Measurements from ENCODE around the gene MAP4K4. TPM values are rescaled to one million over a fixed set of nuclear protein-coding genes. Genes with fewer than 3 reads are reported as not detected.

Gene MAP4K4
- total and polyA plus RNA-seq, 2 of the 4 experiments (the other 2 are of a cell fraction) = 89.4 to 124 TPM

GRCh38 chr2:101657787-101658186 is 39.7 kb upstream of the MAP4K4 start:
- Histone ChIP-seq H3K4me1 (ENCODE audit: control insufficient read depth, insufficient read depth, low read length) (peaks cover 7% of the 10 kb centered on the region), H2BK20ac (ENCODE audit: low read depth, low read length) (no peak overlapping the region), H3K9ac (ENCODE audit: low read depth, low read length) (no peak overlapping the region), H2BK15ac (ENCODE audit: low read depth, low read length) (no peak overlapping the region), H2AK5ac (ENCODE audit: low read depth, low read length) (no peak overlapping the region), H3K36me3 (ENCODE audit: control insufficient read depth, insufficient read depth, low read length) (no peaks in the 10 kb centered on the region), H3K4me2 (ENCODE audit: low read depth, low read length) (no peak overlapping the region), H4K20me1 (ENCODE audit: insufficient read depth, low read length) (no peaks in the 10 kb centered on the region), H2AK9ac (replicated peaks; ENCODE audit: low read depth, low read length, poor library complexity) (no peak overlapping the region), H3K9me3 (ENCODE audit: control insufficient read depth, insufficient read depth, low read length) (no peaks in the 10 kb centered on the region), H2BK120ac (ENCODE audit: low read depth, low read length) (no peak overlapping the region), H3K27me3 (ENCODE audit: control insufficient read depth, insufficient read depth, low read length) (no peaks in the 10 kb centered on the region), H2AFZ (replicated peaks; ENCODE audit: low read length, poor library complexity) (no peak overlapping the region), H3K9me1 (ENCODE audit: insufficient read depth, low read length) (no peaks in the 10 kb centered on the region; the same call in 1 of the 2 replicates), H4K91ac (ENCODE audit: insufficient read depth, low read depth, low read length) (no peak overlapping the region), H3K56ac (ENCODE audit: extremely low read depth, insufficient read depth, low read length) (no peak overlapping the region), H4K8ac (ENCODE audit: low read depth in 2 of 2, low read length in 2 of 2) (no peak overlapping the region), H3K23ac (ENCODE audit: low read depth, low read length) (no peak overlapping the region), H3K4ac (ENCODE audit: low read depth, low read length) (no peak overlapping the region), H4K5ac (ENCODE audit: low read depth, low read length) (no peak overlapping the region), H3K18ac (ENCODE audit: low read depth, low read length) (no peak overlapping the region), H3K27ac (ENCODE audit: insufficient read depth, low read length) (no peak overlapping the region), H3K79me1 (ENCODE audit: low read depth in 1 of 2, low read length in 2 of 2) (no peaks in the 10 kb centered on the region), H3K4me3 (ENCODE audit: insufficient read depth, low read depth, low read length) (no peak overlapping the region), H3K14ac (replicated peaks; ENCODE audit: low read depth, low read length) (no peak overlapping the region), H2BK5ac (ENCODE audit: low read depth, low read length, poor library complexity, severe bottlenecking) (no peak overlapping the region)
- ATAC-seq (ENCODE audit: low read depth) (no peak), DNase-seq (no peak)
- ChIA-PET POLR2A (ENCODE audit: unreplicated experiment) (no interaction called here), CTCF (no interaction called here)
- intact Hi-C loops (cut with micrococcal nuclease) = no loop called here
- in situ Hi-C loops (cut with MboI; ENCODE audit: low sequenced_read_pairs) = no loop called here
- WGBS, 2 experiments (ENCODE audit: extremely low coverage in 2 of 2, insufficient read length in 1 of 2) = no CpG with 5 or more reads among the region's 6 CpGs
- TF ChIP-seq USF2 (IDR thresholded peaks at IDR 0.05; ENCODE audit: low read depth, low read length) = no peak
- TF ChIP-seq MAFK (IDR thresholded peaks at IDR 0.05; ENCODE audit: low read depth, low read length) = no peak
- no peak for TF ChIP-seq BHLHE40 (IDR thresholded peaks at IDR 0.05; ENCODE audit: low read depth, low read length)
- no peak for TF ChIP-seq MXI1 (IDR thresholded peaks at IDR 0.05; ENCODE audit: borderline replicate concordance, low read depth, low read length)
- TF ChIP-seq RAD21 (IDR thresholded peaks at IDR 0.05; ENCODE audit: low read length) = no peak
- no peak for TF ChIP-seq CEBPB (IDR thresholded peaks at IDR 0.05; ENCODE audit: low read depth, low read length)
- TF ChIP-seq SMC3 (IDR thresholded peaks at IDR 0.05; ENCODE audit: low read depth, low read length) = no peak
- no peak for TF ChIP-seq RCOR1 (IDR thresholded peaks at IDR 0.05; ENCODE audit: insufficient replicate concordance, low read length)
- TF ChIP-seq FOS (IDR thresholded peaks at IDR 0.05; ENCODE audit: low read depth, low read length) = no peak
- TF ChIP-seq RFX5 (IDR thresholded peaks at IDR 0.05; ENCODE audit: low read depth, low read length) = no peak
- TF ChIP-seq MAZ (IDR thresholded peaks at IDR 0.05; ENCODE audit: borderline replicate concordance, low read depth, low read length) = no peak
- TF ChIP-seq CHD1 (IDR thresholded peaks at IDR 0.05; ENCODE audit: low read depth, low read length) = no peak
- TF ChIP-seq, protein P1, sequence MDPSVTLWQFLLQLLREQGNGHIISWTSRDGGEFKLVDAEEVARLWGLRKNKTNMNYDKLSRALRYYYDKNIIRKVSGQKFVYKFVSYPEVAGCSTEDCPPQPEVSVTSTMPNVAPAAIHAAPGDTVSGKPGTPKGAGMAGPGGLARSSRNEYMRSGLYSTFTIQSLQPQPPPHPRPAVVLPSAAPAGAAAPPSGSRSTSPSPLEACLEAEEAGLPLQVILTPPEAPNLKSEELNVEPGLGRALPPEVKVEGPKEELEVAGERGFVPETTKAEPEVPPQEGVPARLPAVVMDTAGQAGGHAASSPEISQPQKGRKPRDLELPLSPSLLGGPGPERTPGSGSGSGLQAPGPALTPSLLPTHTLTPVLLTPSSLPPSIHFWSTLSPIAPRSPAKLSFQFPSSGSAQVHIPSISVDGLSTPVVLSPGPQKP (IDR thresholded peaks at IDR 0.05; ENCODE audit: borderline replicate concordance, low read depth, low read length) = no peak
- TF ChIP-seq, protein P2, sequence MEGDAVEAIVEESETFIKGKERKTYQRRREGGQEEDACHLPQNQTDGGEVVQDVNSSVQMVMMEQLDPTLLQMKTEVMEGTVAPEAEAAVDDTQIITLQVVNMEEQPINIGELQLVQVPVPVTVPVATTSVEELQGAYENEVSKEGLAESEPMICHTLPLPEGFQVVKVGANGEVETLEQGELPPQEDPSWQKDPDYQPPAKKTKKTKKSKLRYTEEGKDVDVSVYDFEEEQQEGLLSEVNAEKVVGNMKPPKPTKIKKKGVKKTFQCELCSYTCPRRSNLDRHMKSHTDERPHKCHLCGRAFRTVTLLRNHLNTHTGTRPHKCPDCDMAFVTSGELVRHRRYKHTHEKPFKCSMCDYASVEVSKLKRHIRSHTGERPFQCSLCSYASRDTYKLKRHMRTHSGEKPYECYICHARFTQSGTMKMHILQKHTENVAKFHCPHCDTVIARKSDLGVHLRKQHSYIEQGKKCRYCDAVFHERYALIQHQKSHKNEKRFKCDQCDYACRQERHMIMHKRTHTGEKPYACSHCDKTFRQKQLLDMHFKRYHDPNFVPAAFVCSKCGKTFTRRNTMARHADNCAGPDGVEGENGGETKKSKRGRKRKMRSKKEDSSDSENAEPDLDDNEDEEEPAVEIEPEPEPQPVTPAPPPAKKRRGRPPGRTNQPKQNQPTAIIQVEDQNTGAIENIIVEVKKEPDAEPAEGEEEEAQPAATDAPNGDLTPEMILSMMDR (conservative IDR thresholded peaks at IDR 0.05; ENCODE audit: low read depth, low read length) = no peak
- no peak for TF ChIP-seq NFE2L2 (IDR thresholded peaks at IDR 0.05; ENCODE audit: low read depth, low read length)
- dilution Hi-C loops (cut with HindIII; ENCODE audit: low sequenced_read_pairs, unreplicated experiment) = no loop called here
- no TSS peak for BruUV-seq (replicated peaks)
